K562 (cell line): ENCODE results near the gene DPEP2NB. TPM values are rescaled to one million over a fixed set of nuclear protein-coding genes. Genes with fewer than 3 reads are reported as not detected.

Experiments
- EWSR1 ChIP-seq: fragments of 450-650 bp; IDR thresholded peaks from 2 replicates; pipeline ENCODE4 v1.6.1; 2018; ENCODE audit warnings: borderline replicate concordance, mild to moderate bottlenecking, low read depth, moderate library complexity; ENCODE audit not compliant: partially characterized antibody
- FOS ChIP-seq: IDR thresholded peaks from 3 replicates; pipeline ENCODE4 v1.6.1; 2011; ENCODE audit not compliant: insufficient read length; ENCODE audit errors: extremely low read depth
- FOXA3 ChIP-seq, 2 experiments: fragments of 450-650 bp in 1 of 2; sonication (generic) in 1 of 2; formaldehyde crosslinking; IDR thresholded peaks in 1 of 2; conservative IDR thresholded peaks in 1 of 2; 2 replicates each; pipeline versions ENCODE4 v1.4.0 to v1.8.0; 2020 to 2022; ENCODE audit warnings: mild to moderate bottlenecking in 2 of 2, missing genetic modification reagents in 1 of 2
- HNRNPL ChIP-seq: fragments of 200-400 bp; formaldehyde crosslinking; IDR thresholded peaks from 2 replicates; pipeline ENCODE4 v1.6.1; 2017; ENCODE audit warnings: low read depth, mild to moderate bottlenecking, low read length
- KAT2B ChIP-seq: IDR thresholded peaks from one replicate; pipeline ENCODE4 v1.6.1; 2012; ENCODE audit warnings: low read depth, mild to moderate bottlenecking, control low read depth, inconsistent platforms, low read length, moderate library complexity
- KAT7 ChIP-seq: sonication (generic); formaldehyde crosslinking; IDR thresholded peaks from 2 replicates; pipeline ENCODE4 v1.8.0; 2022; ENCODE audit warnings: missing genetic modification reagents, mild to moderate bottlenecking, borderline replicate concordance
- MAFF ChIP-seq: IDR thresholded peaks from 2 replicates; pipeline ENCODE4 v1.6.1; 2012; ENCODE audit warnings: low read length, improper control_type of control experiment
- MCM5 ChIP-seq: fragments of 450-650 bp; IDR thresholded peaks from 2 replicates; pipeline ENCODE4 v1.6.1; 2016; ENCODE audit warnings: low read depth
- MYNN ChIP-seq, 2 experiments: sonication (generic); formaldehyde crosslinking in 1 of 2; IDR thresholded peaks; 2 replicates each; pipeline versions ENCODE4 v1.5.0 to v1.6.1; 2016 to 2020; ENCODE audit warnings: antibody characterized with exemption in 1 of 2, missing genetic modification reagents in 1 of 2
- PHB2 ChIP-seq: fragments of 450-650 bp; IDR thresholded peaks from 2 replicates; pipeline ENCODE4 v1.6.1; 2017; ENCODE audit warnings: low read depth
- PHF21A ChIP-seq: fragments of 450-650 bp; IDR thresholded peaks from 2 replicates; pipeline ENCODE4 v1.6.1; 2017; ENCODE audit warnings: low read depth, borderline replicate concordance
- POU5F1 ChIP-seq: fragments of 150-350 bp; IDR thresholded peaks from 2 replicates; pipeline ENCODE4 v1.6.1; 2014; ENCODE audit warnings: borderline replicate concordance, low read length, low read depth, mild to moderate bottlenecking; ENCODE audit not compliant: partially characterized antibody
- SRF ChIP-seq, 2 experiments: fragments of 250-450, 450-650 bp in 1 of 2; sonication (Bioruptor Pico) in 1 of 2; sonication (generic) in 1 of 2; formaldehyde crosslinking; IDR thresholded peaks; 2 replicates each; pipeline versions ENCODE4 v1.5.0 to v1.5.1; 2020 to 2022; ENCODE audit warnings: mild to moderate bottlenecking in 1 of 2, missing genetic modification reagents in 1 of 2
- STAT5A ChIP-seq: IDR thresholded peaks from 2 replicates; pipeline ENCODE4 v1.6.1; 2012; ENCODE audit warnings: low read length, inconsistent platforms, borderline replicate concordance
- U2AF2 ChIP-seq: fragments of 200-400 bp; formaldehyde crosslinking; optimal IDR thresholded peaks from 2 replicates; pipeline ENCODE3; 2017; ENCODE audit warnings: low read depth, mild to moderate bottlenecking, low read length
- ZBTB1 ChIP-seq: sonication (generic); formaldehyde crosslinking; IDR thresholded peaks from 2 replicates; pipeline ENCODE4 v1.8.1; 2023; ENCODE audit warnings: missing genetic modification reagents, low read depth, mild to moderate bottlenecking, borderline replicate concordance
- ZNF134 ChIP-seq: fragments of 250-450 bp; sonication (Bioruptor Pico); conservative IDR thresholded peaks from 2 replicates; pipeline ENCODE4 v1.4.0; 2020
- ZNF431 ChIP-seq: sonication (generic); formaldehyde crosslinking; IDR thresholded peaks from 2 replicates; pipeline ENCODE4 v1.8.0; 2022; ENCODE audit warnings: mild to moderate bottlenecking, missing genetic modification reagents
- ZNF75A ChIP-seq: fragments of 450-650 bp; formaldehyde crosslinking; IDR thresholded peaks from 2 replicates; pipeline ENCODE4 v1.4.0; 2020; ENCODE audit warnings: mild to moderate bottlenecking
- polyA plus RNA-seq, 8 experiments: library from polyadenylated mRNA; depleted of rRNA in 4 of 8; stranded (reverse) in 5 of 8; unstranded in 3 of 8; fragments of >200 nt; fragmentation: Nextera tagmentation in 2 of 8; fragmentation: Illumina TruSeq in 1 of 8; extraction: Ambion mirVana in 2 of 8; extraction: Trizol in 1 of 8; gene quantifications; 2 replicates each; pipeline versions ENCODE4 v1.2.1 to v1.2.3, GENCODE V29; 2011 to 2014; ENCODE audit warnings: inconsistent platforms in 1 of 8, missing spikeins in 1 of 8
- total RNA-seq, 7 experiments: library from RNA; depleted of rRNA in 6 of 7; stranded (reverse); fragments of >200 nt in 6 of 7; fragmentation: Illumina TruSeq in 2 of 7; extraction: Trizol in 2 of 7; gene quantifications; 2 replicates each; pipeline versions ENCODE4 v1.2.1 to v1.2.3, GENCODE V29; 2011 to 2021; ENCODE audit warnings: low replicate concordance in 1 of 7
- TF ChIP-seq, protein P1 (sequence below): fragments of 250-450 bp; sonication (Bioruptor Pico); IDR thresholded peaks from 2 replicates; pipeline ENCODE4 v1.8.0; 2021; ENCODE audit warnings: mild to moderate bottlenecking, moderate library complexity
- TF ChIP-seq, protein P2 (sequence below): fragments of 450-650 bp; IDR thresholded peaks from 2 replicates; pipeline ENCODE4 v1.6.1; 2016; ENCODE audit warnings: low read depth, mild to moderate bottlenecking, moderate library complexity
- TF ChIP-seq, protein P3 (sequence below): fragments of 450-650 bp; IDR thresholded peaks from 2 replicates; pipeline ENCODE4 v1.6.1; 2018; ENCODE audit not compliant: partially characterized antibody

DPEP2NB gene
- total and polyA plus RNA-seq, 9 of the 15 experiments (the other 6 are each of a cell fraction or from before 2014, with no cell fraction given), result not detected

DNA sequence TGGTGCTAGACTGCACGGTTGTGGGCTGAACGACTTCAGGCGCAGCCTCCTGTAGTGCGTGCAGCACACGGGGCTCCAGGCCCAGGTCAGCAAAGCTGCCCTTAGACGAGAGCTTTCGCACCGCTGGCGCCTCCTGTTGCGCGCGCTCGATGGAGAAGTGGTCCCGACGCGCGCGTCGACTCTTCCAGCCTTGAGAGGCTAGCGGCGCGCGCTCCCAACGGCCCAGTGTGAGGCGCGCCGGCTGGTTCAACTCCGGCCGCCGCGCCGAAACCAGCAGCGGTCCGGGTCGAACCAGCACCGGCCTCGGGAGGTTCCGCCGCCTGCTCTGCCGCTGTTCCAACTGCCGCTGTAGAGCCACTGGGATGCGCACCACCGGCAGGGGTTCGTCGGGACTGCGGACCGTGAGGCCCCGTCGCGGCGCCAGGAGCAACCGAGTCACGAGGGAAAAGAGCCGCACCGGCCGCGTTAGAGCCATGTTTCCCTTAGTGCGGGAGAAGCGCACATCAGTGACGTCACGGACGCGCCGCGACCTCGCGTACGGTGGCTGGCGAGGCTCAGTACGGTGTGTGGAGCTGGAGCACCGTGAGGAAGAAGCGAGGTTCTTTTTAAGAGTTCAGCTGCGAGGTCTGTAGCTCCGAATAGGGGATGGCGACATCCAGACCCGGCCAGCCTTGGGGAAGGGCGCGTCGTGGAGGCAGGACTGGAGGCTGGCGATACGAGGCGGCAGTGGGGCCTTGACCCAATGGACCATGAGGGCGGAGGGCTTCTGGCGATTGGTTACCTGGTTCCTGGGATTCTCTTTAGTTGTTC lies 7.2 kb upstream of the DPEP2NB start, which contains the start of the genes DDX28 and DUS2 (continued):
- peak; percentile 96 for TF ChIP-seq POU5F1
- no peak; the same call in 1 of the 2 replicates for TF ChIP-seq STAT5A
- no peak for TF ChIP-seq ZNF134 (CRISPR knock-in tag)
- no peak for TF ChIP-seq MYNN (IDR thresholded peaks at IDR 0.05)
- TF ChIP-seq MYNN (CRISPR knock-in tag; IDR thresholded peaks at IDR 0.05), result 0 out of 2 replicates have a peak, but pooled peaks have one; percentile 29
- TF ChIP-seq EWSR1, result no peak
- 0 out of 4 replicates have a peak, but pooled peaks of 1 of the 2 experiments have one; percentile 17 for TF ChIP-seq SRF (CRISPR knock-in tag; IDR thresholded peaks at IDR 0.05)
- TF ChIP-seq U2AF2, result no peak
- 0 out of 4 replicates have a peak, but pooled peaks of 1 of the 2 experiments have one; percentile 58 for TF ChIP-seq FOXA3 (CRISPR knock-in tag; conservative IDR thresholded peaks at IDR 0.05 in 1 of 2, IDR thresholded peaks at IDR 0.05 in 1 of 2)
- no peak for TF ChIP-seq MAFF
- TF ChIP-seq PHB2, result no peak
- TF ChIP-seq HNRNPL, result no peak
- TF ChIP-seq PHF21A, result no peak
- TF ChIP-seq, protein P1, sequence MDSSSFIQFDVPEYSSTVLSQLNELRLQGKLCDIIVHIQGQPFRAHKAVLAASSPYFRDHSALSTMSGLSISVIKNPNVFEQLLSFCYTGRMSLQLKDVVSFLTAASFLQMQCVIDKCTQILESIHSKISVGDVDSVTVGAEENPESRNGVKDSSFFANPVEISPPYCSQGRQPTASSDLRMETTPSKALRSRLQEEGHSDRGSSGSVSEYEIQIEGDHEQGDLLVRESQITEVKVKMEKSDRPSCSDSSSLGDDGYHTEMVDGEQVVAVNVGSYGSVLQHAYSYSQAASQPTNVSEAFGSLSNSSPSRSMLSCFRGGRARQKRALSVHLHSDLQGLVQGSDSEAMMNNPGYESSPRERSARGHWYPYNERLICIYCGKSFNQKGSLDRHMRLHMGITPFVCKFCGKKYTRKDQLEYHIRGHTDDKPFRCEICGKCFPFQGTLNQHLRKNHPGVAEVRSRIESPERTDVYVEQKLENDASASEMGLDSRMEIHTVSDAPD, result no peak
- TF ChIP-seq KAT7 (CRISPR knock-in tag), result peak; percentile 88
- TF ChIP-seq FOS, result no peak
- peak; percentile 77; the same call in 1 of the 2 replicates for TF ChIP-seq ZNF431 (CRISPR knock-in tag)
- TF ChIP-seq, protein P2, sequence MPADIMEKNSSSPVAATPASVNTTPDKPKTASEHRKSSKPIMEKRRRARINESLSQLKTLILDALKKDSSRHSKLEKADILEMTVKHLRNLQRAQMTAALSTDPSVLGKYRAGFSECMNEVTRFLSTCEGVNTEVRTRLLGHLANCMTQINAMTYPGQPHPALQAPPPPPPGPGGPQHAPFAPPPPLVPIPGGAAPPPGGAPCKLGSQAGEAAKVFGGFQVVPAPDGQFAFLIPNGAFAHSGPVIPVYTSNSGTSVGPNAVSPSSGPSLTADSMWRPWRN, result no peak
- TF ChIP-seq ZBTB1 (CRISPR knock-in tag), result no peak
- TF ChIP-seq ZNF75A, result no peak
- no peak for TF ChIP-seq KAT2B
- TF ChIP-seq MCM5, result no peak
- TF ChIP-seq, protein P3, sequence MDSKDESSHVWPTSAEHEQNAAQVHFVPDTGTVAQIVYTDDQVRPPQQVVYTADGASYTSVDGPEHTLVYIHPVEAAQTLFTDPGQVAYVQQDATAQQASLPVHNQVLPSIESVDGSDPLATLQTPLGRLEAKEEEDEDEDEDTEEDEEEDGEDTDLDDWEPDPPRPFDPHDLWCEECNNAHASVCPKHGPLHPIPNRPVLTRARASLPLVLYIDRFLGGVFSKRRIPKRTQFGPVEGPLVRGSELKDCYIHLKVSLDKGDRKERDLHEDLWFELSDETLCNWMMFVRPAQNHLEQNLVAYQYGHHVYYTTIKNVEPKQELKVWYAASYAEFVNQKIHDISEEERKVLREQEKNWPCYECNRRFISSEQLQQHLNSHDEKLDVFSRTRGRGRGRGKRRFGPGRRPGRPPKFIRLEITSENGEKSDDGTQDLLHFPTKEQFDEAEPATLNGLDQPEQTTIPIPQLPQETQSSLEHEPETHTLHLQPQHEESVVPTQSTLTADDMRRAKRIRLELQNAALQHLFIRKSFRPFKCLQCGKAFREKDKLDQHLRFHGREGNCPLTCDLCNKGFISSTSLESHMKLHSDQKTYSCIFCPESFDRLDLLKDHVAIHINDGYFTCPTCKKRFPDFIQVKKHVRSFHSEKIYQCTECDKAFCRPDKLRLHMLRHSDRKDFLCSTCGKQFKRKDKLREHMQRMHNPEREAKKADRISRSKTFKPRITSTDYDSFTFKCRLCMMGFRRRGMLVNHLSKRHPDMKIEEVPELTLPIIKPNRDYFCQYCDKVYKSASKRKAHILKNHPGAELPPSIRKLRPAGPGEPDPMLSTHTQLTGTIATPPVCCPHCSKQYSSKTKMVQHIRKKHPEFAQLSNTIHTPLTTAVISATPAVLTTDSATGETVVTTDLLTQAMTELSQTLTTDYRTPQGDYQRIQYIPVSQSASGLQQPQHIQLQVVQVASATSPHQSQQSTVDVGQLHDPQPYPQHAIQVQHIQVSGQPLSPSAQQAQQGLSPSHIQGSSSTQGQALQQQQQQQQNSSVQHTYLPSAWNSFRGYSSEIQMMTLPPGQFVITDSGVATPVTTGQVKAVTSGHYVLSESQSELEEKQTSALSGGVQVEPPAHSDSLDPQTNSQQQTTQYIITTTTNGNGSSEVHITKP, result no peak
